ENCODE measurements around the gene DSCAML1. TPM values are rescaled to one million over a fixed set of nuclear protein-coding genes. Genes with fewer than 3 reads are reported as not detected.

DSCAML1 gene
- total and polyA plus RNA-seq, 7 experiments from 2014 or later, result 0.17 to 1.3 (median 0.60) TPM; not detected in 2

DNA sequence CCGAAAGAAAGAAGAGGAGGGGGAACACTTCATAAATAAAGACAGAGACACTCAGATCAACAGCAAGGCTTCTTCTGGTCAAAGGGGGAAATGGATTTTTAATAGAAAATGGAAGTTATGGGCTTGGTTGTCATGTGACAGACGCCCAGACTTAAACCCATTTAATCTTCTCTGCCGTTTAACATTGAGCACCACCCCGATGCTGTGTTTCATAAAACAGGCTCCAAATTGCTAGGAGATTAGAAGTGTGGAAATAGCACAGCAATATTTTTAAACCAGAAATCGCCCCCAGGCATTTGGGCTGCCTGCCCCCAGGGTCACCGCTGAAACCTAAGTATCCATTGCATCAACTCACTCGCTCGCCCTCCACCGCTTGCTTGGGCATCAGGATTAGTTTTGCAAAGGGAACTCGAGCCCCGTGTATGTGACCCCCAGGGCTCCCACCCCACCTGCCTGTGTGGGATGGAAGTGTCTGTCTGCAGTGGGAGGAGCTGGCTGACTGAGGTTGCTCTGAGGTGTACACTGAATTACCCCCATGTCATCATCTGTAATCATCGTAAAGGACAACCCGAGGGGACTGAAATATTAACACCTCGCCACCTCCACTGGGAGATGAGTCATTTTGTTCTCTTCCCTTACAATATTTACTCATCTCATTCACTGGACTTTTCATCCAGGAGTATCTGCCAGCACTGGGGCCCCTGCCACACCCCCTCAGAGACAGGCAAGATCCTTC, 10.7 kb downstream of the DSCAML1 start:
- H3K4me1 Mint-ChIP-seq, result no peaks in the 10 kb centered on the region
- H3K27ac ChIP-seq (ENCODE audit: low read depth, low read length), result no peak overlapping the region
- no peak overlapping the region for H3K4me3 ChIP-seq (ENCODE audit: low read length)
- no peak overlapping the region for H3K4me3 Mint-ChIP-seq
- ChIA-PET CTCF (no interaction called here), POLR2A (no interaction called here)
- no peaks in the 10 kb centered on the region for H3K36me3 Mint-ChIP-seq
- no peaks in the 10 kb centered on the region for H3K9me3 ChIP-seq (ENCODE audit: control insufficient read depth in 2 of 3, low read length in 3 of 3)
- H3K9me3 Mint-ChIP-seq, result no peaks in the 10 kb centered on the region
- intact Hi-C loops (cut with micrococcal nuclease), result no loop called here
- no peaks in the 10 kb centered on the region for H3K36me3 ChIP-seq (ENCODE audit: control insufficient read depth in 2 of 3, insufficient read depth in 3 of 3, low read length in 3 of 3)
- no peak overlapping the region for H3K27ac Mint-ChIP-seq
- H3K27me3 Mint-ChIP-seq, result peaks cover 19 to 61% (median 30%) of the 10 kb centered on the region in 5 donors
- DNase-seq (no peak), ATAC-seq (no peak)
- no peaks in the 10 kb centered on the region for H3K4me1 ChIP-seq (ENCODE audit: control insufficient read depth in 2 of 2, insufficient read depth in 2 of 2, low read length in 2 of 2)
- no peaks in the 10 kb centered on the region for H3K27me3 ChIP-seq (ENCODE audit: control insufficient read depth in 2 of 2, insufficient read depth in 2 of 2, low read length in 2 of 2)

DNA sequence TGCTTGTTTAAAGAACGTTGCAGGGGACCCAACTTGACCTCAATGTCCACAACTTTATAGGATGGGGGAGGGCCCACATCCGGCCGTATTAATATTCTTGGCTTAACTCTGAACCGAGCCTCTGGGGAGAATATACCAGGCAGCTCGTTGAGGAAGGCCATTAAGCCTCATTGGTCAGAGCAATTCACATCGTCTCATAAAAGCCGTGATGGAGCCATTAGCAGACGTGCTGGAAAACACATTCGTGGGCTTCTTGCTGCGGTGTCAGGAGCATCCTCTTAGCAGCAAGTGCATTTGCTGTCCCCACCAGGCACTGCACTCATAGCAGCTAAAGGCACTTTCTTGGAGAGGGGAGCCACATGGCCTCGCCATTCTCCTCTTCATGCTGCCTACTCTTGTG, 14.9 kb downstream of the DSCAML1 start:
- H3K27ac ChIP-seq (ENCODE audit: low read depth, low read length), result no peak overlapping the region
- POLR2A ChIA-PET, result no interaction called here
- H3K9me3 ChIP-seq (ENCODE audit: control insufficient read depth in 2 of 3, low read length in 3 of 3), result no peaks in the 10 kb centered on the region
- Mint-ChIP-seq H3K4me1 (no peaks in the 10 kb centered on the region), H3K27ac (no peak overlapping the region), H3K9me3 (no peaks in the 10 kb centered on the region), H3K4me3 (no peak overlapping the region), H3K36me3 (peaks cover 0 to 3% (median 0%) of the 10 kb centered on the region in 5 donors), H3K27me3 (peaks cover 19 to 62% (median 22%) of the 10 kb centered on the region in 5 donors)
- DNase-seq (no peak), ATAC-seq (no peak)
- no peaks in the 10 kb centered on the region for H3K4me1 ChIP-seq (ENCODE audit: control insufficient read depth in 2 of 2, insufficient read depth in 2 of 2, low read length in 2 of 2)
- CTCF ChIA-PET, result no interaction called here
- intact Hi-C loops (cut with micrococcal nuclease), result no loop called here
- H3K36me3 ChIP-seq (ENCODE audit: control insufficient read depth in 2 of 3, insufficient read depth in 3 of 3, low read length in 3 of 3), result no peaks in the 10 kb centered on the region
- H3K27me3 ChIP-seq (ENCODE audit: control insufficient read depth in 2 of 2, insufficient read depth in 2 of 2, low read length in 2 of 2), result no peaks in the 10 kb centered on the region
- H3K4me3 ChIP-seq (ENCODE audit: low read length), result no peak overlapping the region

GRCh38 chr11:117781627-117782026, 15.4 kb downstream of the DSCAML1 start:
- ChIA-PET POLR2A (no interaction called here), CTCF (no interaction called here)
- Histone ChIP-seq H3K4me3 (ENCODE audit: low read length) (no peak overlapping the region), H3K36me3 (ENCODE audit: control insufficient read depth in 2 of 3, insufficient read depth in 3 of 3, low read length in 3 of 3) (no peaks in the 10 kb centered on the region), H3K27ac (ENCODE audit: low read depth, low read length) (no peak overlapping the region), H3K9me3 (ENCODE audit: control insufficient read depth in 2 of 3, low read length in 3 of 3) (no peaks in the 10 kb centered on the region), H3K27me3 (ENCODE audit: control insufficient read depth in 2 of 2, insufficient read depth in 2 of 2, low read length in 2 of 2) (no peaks in the 10 kb centered on the region), H3K4me1 (ENCODE audit: control insufficient read depth in 2 of 2, insufficient read depth in 2 of 2, low read length in 2 of 2) (no peaks in the 10 kb centered on the region)
- H3K4me3 Mint-ChIP-seq, result no peak overlapping the region
- H3K27me3 Mint-ChIP-seq, result peaks cover 20 to 60% (median 24%) of the 10 kb centered on the region in 5 donors
- H3K9me3 Mint-ChIP-seq, result no peaks in the 10 kb centered on the region
- no peaks in the 10 kb centered on the region for H3K4me1 Mint-ChIP-seq
- no peak overlapping the region for H3K27ac Mint-ChIP-seq
- peaks cover 0 to 3% (median 0%) of the 10 kb centered on the region in 5 donors for H3K36me3 Mint-ChIP-seq
- DNase-seq, result no peak
- ATAC-seq, result no peak
- intact Hi-C loops (cut with micrococcal nuclease), result no loop called here

GRCh38 chr11:117780456-117780855, 16.6 kb downstream of the DSCAML1 start:
- no peaks in the 10 kb centered on the region for H3K27me3 ChIP-seq (ENCODE audit: control insufficient read depth in 2 of 2, insufficient read depth in 2 of 2, low read length in 2 of 2)
- DNase-seq, result no peak
- Mint-ChIP-seq H3K4me1 (no peaks in the 10 kb centered on the region), H3K36me3 (peaks cover 0 to 3% (median 0%) of the 10 kb centered on the region in 5 donors), H3K4me3 (no peak overlapping the region), H3K9me3 (no peaks in the 10 kb centered on the region), H3K27ac (no peak overlapping the region), H3K27me3 (peaks cover 20 to 48% (median 28%) of the 10 kb centered on the region in 5 donors)
- H3K36me3 ChIP-seq (ENCODE audit: control insufficient read depth in 2 of 3, insufficient read depth in 3 of 3, low read length in 3 of 3), result no peaks in the 10 kb centered on the region
- intact Hi-C loops (cut with micrococcal nuclease), result no loop called here
- ChIA-PET CTCF (no interaction called here), POLR2A (no interaction called here)
- H3K27ac ChIP-seq (ENCODE audit: low read depth, low read length), result no peak overlapping the region
- no peaks in the 10 kb centered on the region for H3K4me1 ChIP-seq (ENCODE audit: control insufficient read depth in 2 of 2, insufficient read depth in 2 of 2, low read length in 2 of 2)
- no peaks in the 10 kb centered on the region for H3K9me3 ChIP-seq (ENCODE audit: control insufficient read depth in 2 of 3, low read length in 3 of 3)
- H3K4me3 ChIP-seq (ENCODE audit: low read length), result no peak overlapping the region
- ATAC-seq, result no peak

- no peaks in the 10 kb centered on the region for H3K4me1 ChIP-seq (ENCODE audit: control insufficient read depth in 2 of 2, insufficient read depth in 2 of 2, low read length in 2 of 2)
- H3K4me3 Mint-ChIP-seq, result no peak overlapping the region
- ChIA-PET CTCF (no interaction called here), POLR2A (no interaction called here)
- intact Hi-C loops (cut with micrococcal nuclease), result no loop called here
- H3K27ac Mint-ChIP-seq, result no peak overlapping the region
- H3K9me3 ChIP-seq (ENCODE audit: control insufficient read depth in 2 of 3, low read length in 3 of 3), result no peaks in the 10 kb centered on the region
- no peaks in the 10 kb centered on the region for H3K4me1 Mint-ChIP-seq
- H3K36me3 Mint-ChIP-seq, result peaks cover 0 to 3% (median 0%) of the 10 kb centered on the region in 5 donors
- H3K27me3 Mint-ChIP-seq, result peaks cover 0 to 19% (median 16%) of the 10 kb centered on the region in 5 donors
- no peaks in the 10 kb centered on the region for H3K36me3 ChIP-seq (ENCODE audit: control insufficient read depth in 2 of 3, insufficient read depth in 3 of 3, low read length in 3 of 3)
- no peak for DNase-seq
- H3K4me3 ChIP-seq (ENCODE audit: low read length), result no peak overlapping the region
- no peak for ATAC-seq
- H3K27me3 ChIP-seq (ENCODE audit: control insufficient read depth in 2 of 2, insufficient read depth in 2 of 2, low read length in 2 of 2), result no peaks in the 10 kb centered on the region
- no peak overlapping the region for H3K27ac ChIP-seq (ENCODE audit: low read depth, low read length)
- H3K9me3 Mint-ChIP-seq, result no peaks in the 10 kb centered on the region
Observed at GRCh38 chr11:117774553-117774952, 22.5 kb downstream of the DSCAML1 start.

DNA sequence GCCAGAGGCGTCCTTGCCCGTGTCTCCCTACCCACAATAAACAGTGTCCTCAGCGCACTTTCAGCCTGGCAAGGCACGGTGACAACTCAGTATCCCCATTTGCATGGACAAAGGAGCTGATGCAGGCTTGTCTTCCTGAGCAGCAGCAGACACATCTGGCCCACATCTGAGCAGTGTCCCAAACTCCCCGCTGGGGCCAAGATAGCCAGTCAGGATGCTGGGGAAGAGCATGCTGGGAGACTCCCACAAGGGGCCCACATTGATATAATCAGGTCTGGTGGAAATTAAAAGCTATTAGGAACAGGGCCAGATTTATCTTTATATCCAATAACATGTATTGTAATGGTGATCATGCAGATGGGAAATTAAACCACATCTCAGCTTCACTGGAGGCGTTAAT, 24.7 kb downstream of the DSCAML1 start:
- no peak overlapping the region for H3K27ac ChIP-seq (ENCODE audit: low read depth, low read length)
- Mint-ChIP-seq H3K4me1 (no peaks in the 10 kb centered on the region), H3K27ac (no peak overlapping the region), H3K27me3 (peaks cover 0 to 15% (median 4%) of the 10 kb centered on the region in 5 donors), H3K36me3 (no peaks in the 10 kb centered on the region), H3K4me3 (no peak overlapping the region), H3K9me3 (no peaks in the 10 kb centered on the region)
- H3K4me1 ChIP-seq (ENCODE audit: control insufficient read depth in 2 of 2, insufficient read depth in 2 of 2, low read length in 2 of 2), result no peaks in the 10 kb centered on the region
- intact Hi-C loops (cut with micrococcal nuclease), result no loop called here
- POLR2A ChIA-PET, result interaction anchor here (0.6 kb wide), 1 partner anchor 445 kb away, joined by 5 read pairs; the partner anchor contains the start of gene CEP164
- no peak overlapping the region for H3K4me3 ChIP-seq (ENCODE audit: low read length)
- CTCF ChIA-PET, result no interaction called here
- DNase-seq (no peak), ATAC-seq (no peak)
- H3K27me3 ChIP-seq (ENCODE audit: control insufficient read depth in 2 of 2, insufficient read depth in 2 of 2, low read length in 2 of 2), result no peaks in the 10 kb centered on the region
- no peaks in the 10 kb centered on the region for H3K36me3 ChIP-seq (ENCODE audit: control insufficient read depth in 2 of 3, insufficient read depth in 3 of 3, low read length in 3 of 3)
- H3K9me3 ChIP-seq (ENCODE audit: control insufficient read depth in 2 of 3, low read length in 3 of 3), result no peaks in the 10 kb centered on the region

DNA sequence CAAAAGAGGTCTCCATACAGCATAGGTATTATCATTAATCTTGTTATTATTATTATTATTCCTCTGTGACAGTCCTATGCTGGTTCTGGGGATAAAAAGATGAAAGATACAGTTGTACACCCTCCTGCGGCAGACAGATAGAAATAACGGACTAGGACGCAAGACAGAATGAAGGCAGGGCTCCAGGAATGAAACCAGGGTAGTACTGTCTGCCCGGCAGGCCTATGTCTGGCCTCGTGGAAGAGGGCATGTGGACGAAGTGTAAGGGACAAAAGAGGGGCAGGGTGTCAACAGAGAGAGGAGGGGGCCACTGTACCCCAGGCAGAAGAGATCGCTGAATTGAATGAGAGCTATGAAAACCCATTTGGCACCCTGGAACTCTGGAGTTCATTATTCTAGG, 25.2 kb downstream of the DSCAML1 start:
- DNase-seq (no peak), ATAC-seq (no peak)
- H3K36me3 ChIP-seq (ENCODE audit: control insufficient read depth in 2 of 3, insufficient read depth in 3 of 3, low read length in 3 of 3), result no peaks in the 10 kb centered on the region
- Mint-ChIP-seq H3K9me3 (no peaks in the 10 kb centered on the region), H3K4me1 (no peaks in the 10 kb centered on the region), H3K27me3 (peaks cover 0 to 13% (median 4%) of the 10 kb centered on the region in 5 donors), H3K27ac (no peak overlapping the region), H3K4me3 (no peak overlapping the region), H3K36me3 (no peaks in the 10 kb centered on the region)
- H3K27me3 ChIP-seq (ENCODE audit: control insufficient read depth in 2 of 2, insufficient read depth in 2 of 2, low read length in 2 of 2), result no peaks in the 10 kb centered on the region
- intact Hi-C loops (cut with micrococcal nuclease), result no loop called here
- no peaks in the 10 kb centered on the region for H3K4me1 ChIP-seq (ENCODE audit: control insufficient read depth in 2 of 2, insufficient read depth in 2 of 2, low read length in 2 of 2)
- H3K9me3 ChIP-seq (ENCODE audit: control insufficient read depth in 2 of 3, low read length in 3 of 3), result no peaks in the 10 kb centered on the region
- H3K27ac ChIP-seq (ENCODE audit: low read depth, low read length), result no peak overlapping the region
- H3K4me3 ChIP-seq (ENCODE audit: low read length), result no peak overlapping the region
- CTCF ChIA-PET, result no interaction called here
- POLR2A ChIA-PET, result no interaction called here
